ENCODE results near the gene MAP2K1. TPM values are rescaled to one million over a fixed set of nuclear protein-coding genes. Genes with fewer than 3 reads are reported as not detected.
A peak's percentile ranks its signal among the peaks of the same experiment; 100 is the strongest.

The MAP2K1 gene
- total and polyA plus RNA-seq, 2 donors (not counting 1 experiment from before 2014, with no cell fraction given), result 32.9 to 40.0 TPM

DNA sequence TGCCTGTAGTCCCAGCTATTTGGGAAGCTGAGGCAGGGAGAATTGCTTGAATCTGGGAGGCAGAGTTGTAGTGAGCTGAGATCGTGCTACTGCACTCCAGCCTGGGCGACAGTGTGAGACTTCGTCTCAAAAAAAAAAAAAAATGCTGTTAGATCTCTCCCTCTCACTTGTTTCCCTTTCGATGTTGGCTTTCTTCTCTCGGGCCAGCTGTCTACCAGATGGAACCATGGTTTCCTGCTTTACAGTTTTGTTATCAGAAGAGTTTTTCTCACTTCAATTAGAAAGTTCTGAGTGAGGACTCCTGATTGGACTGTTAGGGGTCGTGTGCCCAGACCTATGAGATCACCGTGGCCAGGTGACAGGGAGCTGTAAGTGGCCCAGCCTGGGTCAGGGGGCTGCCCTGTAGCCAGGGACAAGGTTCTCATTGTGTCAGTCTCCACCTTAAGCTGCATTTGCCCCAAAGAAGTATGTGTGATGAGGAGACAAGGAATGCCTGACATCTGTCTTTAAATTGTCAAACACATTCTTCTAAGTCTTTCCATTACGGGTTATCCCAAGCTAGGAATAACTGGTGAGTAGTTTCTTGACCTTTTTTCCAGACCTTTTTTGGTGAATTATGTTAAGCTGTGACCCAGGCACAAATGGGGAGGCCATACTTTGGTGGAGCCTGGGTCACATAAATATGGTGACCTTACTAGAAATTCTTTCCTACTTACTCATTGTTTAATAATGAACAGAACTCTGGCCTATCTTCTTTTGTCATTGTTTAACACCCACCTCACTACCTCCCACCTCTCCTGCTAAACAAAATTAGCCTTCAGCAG is 85.7 kb downstream of the MAP2K1 start:
- peak; percentile 46 to 50 for DNase-seq (ENCODE audit: low read depth in 2 of 2)
- Histone ChIP-seq H3K4me3 (replicated peaks in 1 of 4; ENCODE audit: control extremely low read depth in 1 of 4, insufficient read depth in 1 of 4, low read depth in 3 of 4, low read length in 4 of 4) (no peak overlapping the region), H3K4me2 (ENCODE audit: extremely low read depth, insufficient read depth, low read length) (no peak overlapping the region), H3K27ac (ENCODE audit: insufficient read depth, low read length) (peak overlapping the region; percentile 46), H3K4me1 (ENCODE audit: control insufficient read depth, extremely low read depth, insufficient read depth, low read length) (peaks cover 5% of the 10 kb centered on the region), H3K36me3 (ENCODE audit: control insufficient read depth, insufficient read depth, low read length) (no peaks in the 10 kb centered on the region), H2AFZ (ENCODE audit: low read length) (no peak overlapping the region), H3K79me2 (ENCODE audit: control insufficient read depth, insufficient read depth, low read length) (no peaks in the 10 kb centered on the region), H3K9ac (ENCODE audit: insufficient read depth, low read length) (no peak overlapping the region), H3K27me3 (ENCODE audit: control insufficient read depth, insufficient read depth, low read length) (no peaks in the 10 kb centered on the region), H4K20me1 (ENCODE audit: control insufficient read depth, extremely low read depth, insufficient read depth, low read length) (no peaks in the 10 kb centered on the region), H3K9me3 (ENCODE audit: control insufficient read depth, insufficient read depth, low read depth, low read length) (no peaks in the 10 kb centered on the region)
- no peak for TF ChIP-seq EZH2 (IDR thresholded peaks at IDR 0.05; ENCODE audit: low read length, missing control alignments)
- TF ChIP-seq, protein P1, sequence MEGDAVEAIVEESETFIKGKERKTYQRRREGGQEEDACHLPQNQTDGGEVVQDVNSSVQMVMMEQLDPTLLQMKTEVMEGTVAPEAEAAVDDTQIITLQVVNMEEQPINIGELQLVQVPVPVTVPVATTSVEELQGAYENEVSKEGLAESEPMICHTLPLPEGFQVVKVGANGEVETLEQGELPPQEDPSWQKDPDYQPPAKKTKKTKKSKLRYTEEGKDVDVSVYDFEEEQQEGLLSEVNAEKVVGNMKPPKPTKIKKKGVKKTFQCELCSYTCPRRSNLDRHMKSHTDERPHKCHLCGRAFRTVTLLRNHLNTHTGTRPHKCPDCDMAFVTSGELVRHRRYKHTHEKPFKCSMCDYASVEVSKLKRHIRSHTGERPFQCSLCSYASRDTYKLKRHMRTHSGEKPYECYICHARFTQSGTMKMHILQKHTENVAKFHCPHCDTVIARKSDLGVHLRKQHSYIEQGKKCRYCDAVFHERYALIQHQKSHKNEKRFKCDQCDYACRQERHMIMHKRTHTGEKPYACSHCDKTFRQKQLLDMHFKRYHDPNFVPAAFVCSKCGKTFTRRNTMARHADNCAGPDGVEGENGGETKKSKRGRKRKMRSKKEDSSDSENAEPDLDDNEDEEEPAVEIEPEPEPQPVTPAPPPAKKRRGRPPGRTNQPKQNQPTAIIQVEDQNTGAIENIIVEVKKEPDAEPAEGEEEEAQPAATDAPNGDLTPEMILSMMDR (conservative IDR thresholded peaks at IDR 0.05 in 1 of 2, IDR thresholded peaks at IDR 0.05 in 1 of 2; ENCODE audit: low read depth in 1 of 2, low read length in 2 of 2), result no peak

GRCh38 chr15:66474135-66474534 is 87.4 kb downstream of the MAP2K1 start:
- Histone ChIP-seq H3K4me3 (replicated peaks in 1 of 4; ENCODE audit: control extremely low read depth in 1 of 4, insufficient read depth in 1 of 4, low read depth in 3 of 4, low read length in 4 of 4) (no peak overlapping the region), H3K4me1 (ENCODE audit: control insufficient read depth, extremely low read depth, insufficient read depth, low read length) (peaks cover 5% of the 10 kb centered on the region), H3K27ac (ENCODE audit: insufficient read depth, low read length) (no peak overlapping the region), H3K79me2 (ENCODE audit: control insufficient read depth, insufficient read depth, low read length) (no peaks in the 10 kb centered on the region), H3K9ac (ENCODE audit: insufficient read depth, low read length) (no peak overlapping the region), H3K4me2 (ENCODE audit: extremely low read depth, insufficient read depth, low read length) (no peak overlapping the region), H3K27me3 (ENCODE audit: control insufficient read depth, insufficient read depth, low read length) (no peaks in the 10 kb centered on the region), H4K20me1 (ENCODE audit: control insufficient read depth, extremely low read depth, insufficient read depth, low read length) (no peaks in the 10 kb centered on the region), H2AFZ (ENCODE audit: low read length) (no peak overlapping the region), H3K9me3 (ENCODE audit: control insufficient read depth, insufficient read depth, low read depth, low read length) (no peaks in the 10 kb centered on the region), H3K36me3 (ENCODE audit: control insufficient read depth, insufficient read depth, low read length) (no peaks in the 10 kb centered on the region)
- TF ChIP-seq, protein P1 (conservative IDR thresholded peaks at IDR 0.05 in 1 of 2, IDR thresholded peaks at IDR 0.05 in 1 of 2; ENCODE audit: low read depth in 1 of 2, low read length in 2 of 2), result no peak
- no peak for TF ChIP-seq EZH2 (IDR thresholded peaks at IDR 0.05; ENCODE audit: low read length, missing control alignments)
- no peak for DNase-seq (ENCODE audit: low read depth in 2 of 2)

DNA sequence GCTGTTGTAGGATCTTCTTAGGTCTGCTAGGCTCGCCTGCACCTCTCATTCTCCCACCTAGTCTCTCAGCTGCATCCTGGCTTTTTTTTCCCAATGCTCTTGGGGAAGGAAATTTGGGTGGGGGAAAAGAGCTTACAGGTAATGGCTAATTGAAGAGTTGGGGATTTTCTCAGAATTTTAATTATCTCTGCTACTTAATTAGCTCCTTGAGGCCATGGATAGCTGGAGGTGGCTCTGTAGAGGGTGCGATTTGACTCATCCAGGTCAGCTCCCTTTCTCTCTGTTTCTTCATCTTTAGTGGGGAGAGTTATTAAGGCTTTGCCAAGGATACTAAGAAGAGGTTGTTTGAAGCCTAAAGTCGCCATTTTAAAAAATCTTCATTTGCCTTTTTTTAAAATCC is 88.3 kb downstream of the MAP2K1 start:
- no peak for DNase-seq (ENCODE audit: low read depth in 2 of 2)
- peaks cover 5% of the 10 kb centered on the region for H3K4me1 ChIP-seq (ENCODE audit: control insufficient read depth, extremely low read depth, insufficient read depth, low read length)
- no peak overlapping the region for H3K4me2 ChIP-seq (ENCODE audit: extremely low read depth, insufficient read depth, low read length)
- H3K4me3 ChIP-seq (replicated peaks in 1 of 4; ENCODE audit: control extremely low read depth in 1 of 4, insufficient read depth in 1 of 4, low read depth in 3 of 4, low read length in 4 of 4), result no peak overlapping the region
- H3K79me2 ChIP-seq (ENCODE audit: control insufficient read depth, insufficient read depth, low read length), result no peaks in the 10 kb centered on the region
- H4K20me1 ChIP-seq (ENCODE audit: control insufficient read depth, extremely low read depth, insufficient read depth, low read length), result no peaks in the 10 kb centered on the region
- no peak for TF ChIP-seq EZH2 (IDR thresholded peaks at IDR 0.05; ENCODE audit: low read length, missing control alignments)
- TF ChIP-seq, protein P1 (conservative IDR thresholded peaks at IDR 0.05 in 1 of 2, IDR thresholded peaks at IDR 0.05 in 1 of 2; ENCODE audit: low read depth in 1 of 2, low read length in 2 of 2), result no peak
- no peaks in the 10 kb centered on the region for H3K36me3 ChIP-seq (ENCODE audit: control insufficient read depth, insufficient read depth, low read length)
- H3K27ac ChIP-seq (ENCODE audit: insufficient read depth, low read length), result no peak overlapping the region
- H2AFZ ChIP-seq (ENCODE audit: low read length), result no peak overlapping the region
- H3K27me3 ChIP-seq (ENCODE audit: control insufficient read depth, insufficient read depth, low read length), result no peaks in the 10 kb centered on the region
- H3K9me3 ChIP-seq (ENCODE audit: control insufficient read depth, insufficient read depth, low read depth, low read length), result no peaks in the 10 kb centered on the region
- no peak overlapping the region for H3K9ac ChIP-seq (ENCODE audit: insufficient read depth, low read length)

Data from fibroblast of lung (primary cell).